DOHH2 (cell line): ENCODE results near the gene CDH4.

Experiments used
- H3F3A ChIP-seq: fragments of 200-600 bp; sonication (generic), shearing (Covaris generic); 2 replicates; pipeline ENCODE4 v1.6.0; 2016; ENCODE audit warnings: antibody characterized with exemption, mild to moderate bottlenecking; ENCODE audit not compliant: control insufficient read depth, insufficient read depth
- H3K27ac ChIP-seq: fragments of 200-600 bp; sonication (generic); 2 replicates; pipeline ENCODE4 v1.5.1; 2014; ENCODE audit warnings: low read depth, mild to moderate bottlenecking, low read length, moderate library complexity
- H3K27me3 ChIP-seq: fragments of 200-600 bp; sonication (generic); 2 replicates; pipeline ENCODE4 v1.6.1; 2014; ENCODE audit warnings: mild to moderate bottlenecking, low read length, mixed read lengths; ENCODE audit not compliant: control insufficient read depth
- H3K36me3 ChIP-seq: fragments of 200-600 bp; sonication (generic); 2 replicates; pipeline ENCODE4 v1.6.1; 2014; ENCODE audit warnings: mild to moderate bottlenecking, low read length, moderate library complexity, mixed read lengths; ENCODE audit not compliant: control insufficient read depth
- H3K4me1 ChIP-seq: fragments of 200-600 bp; sonication (generic); 2 replicates; pipeline ENCODE4 v1.6.1; 2014; ENCODE audit warnings: mild to moderate bottlenecking, low read length, mixed read lengths; ENCODE audit not compliant: control insufficient read depth
- H3K4me2 ChIP-seq: fragments of 200-600 bp; sonication (generic); 2 replicates; pipeline ENCODE4 v1.6.0; 2014; ENCODE audit warnings: mild to moderate bottlenecking, low read length, moderate library complexity
- H3K4me3 ChIP-seq: fragments of 200-600 bp; sonication (generic); 2 replicates; pipeline ENCODE4 v1.5.1; 2014; ENCODE audit warnings: mild to moderate bottlenecking, low read length, mixed read lengths
- H3K79me2 ChIP-seq: fragments of 200-600 bp; sonication (generic); 2 replicates; pipeline ENCODE4 v1.6.1; 2014; ENCODE audit warnings: mild to moderate bottlenecking, low read length, mixed read lengths; ENCODE audit not compliant: control insufficient read depth
- H3K9me2 ChIP-seq: fragments of 200-600 bp; sonication (generic); replicated peaks from 2 replicates; pipeline ENCODE4 v1.6.1; 2014; ENCODE audit warnings: mild to moderate bottlenecking, low read length, mixed read lengths; ENCODE audit not compliant: control insufficient read depth
- H3K9me3 ChIP-seq: fragments of 200-600 bp; sonication (generic); 2 replicates; pipeline ENCODE4 v1.6.1; 2014; ENCODE audit warnings: antibody characterized with exemption, low read length, mixed read lengths; ENCODE audit not compliant: control insufficient read depth, insufficient read depth
- H4K20me1 ChIP-seq: fragments of 200-600 bp; sonication (generic); 2 replicates; pipeline ENCODE4 v1.6.0; 2014; ENCODE audit warnings: low read depth, mild to moderate bottlenecking, antibody characterized with exemption, low read length, moderate library complexity; ENCODE audit not compliant: control insufficient read depth, insufficient read depth
- EZH2phosphoT487 ChIP-seq: fragments of 200-600 bp; sonication (generic); IDR thresholded peaks from 2 replicates; pipeline ENCODE4 v1.6.1; 2017; ENCODE audit warnings: borderline replicate concordance, mild to moderate bottlenecking, antibody characterized with exemption, low read length, moderate library complexity, mixed read lengths
- TF ChIP-seq, protein P1 (sequence below): fragments of 200-600 bp; sonication (generic); IDR thresholded peaks from one replicate; pipeline ENCODE4 v1.5.1; 2014; ENCODE audit warnings: antibody characterized with exemption, mild to moderate bottlenecking, low read depth, low read length; ENCODE audit not compliant: poor library complexity, severe bottlenecking

CDH4 gene

DNA sequence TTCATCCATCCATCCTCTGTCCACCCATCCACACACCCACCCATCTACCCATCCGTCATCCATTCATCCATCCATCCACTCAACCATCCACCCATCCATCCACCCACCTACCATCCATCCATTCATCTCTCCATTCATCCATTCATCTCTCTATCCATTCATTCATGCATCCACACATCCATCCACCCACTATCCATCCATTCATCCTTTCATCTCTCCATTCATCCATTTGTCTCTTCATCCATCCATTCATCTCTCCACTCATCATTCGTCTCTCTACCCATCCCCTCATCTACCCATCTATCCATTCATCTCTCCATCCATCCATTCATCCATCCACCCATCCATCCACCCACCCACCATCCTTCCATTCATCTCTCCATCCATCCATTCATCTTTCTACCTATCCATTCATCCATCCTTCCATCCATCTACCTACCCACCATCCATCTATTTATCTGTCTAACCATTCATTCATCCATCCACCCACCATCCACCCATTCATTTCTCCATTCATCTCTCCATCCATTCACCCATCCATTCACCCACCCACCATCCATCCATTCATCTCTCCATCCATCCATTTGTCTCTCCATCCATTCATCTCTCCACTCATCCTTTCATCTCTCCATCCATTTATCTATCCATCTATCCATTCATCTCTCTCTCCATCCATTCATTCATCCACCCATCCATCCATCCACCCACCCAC is 538.2 kb downstream of the CDH4 start:
- no peaks in the 10 kb centered on the region for H3K27me3 ChIP-seq
- TF ChIP-seq, protein P1, sequence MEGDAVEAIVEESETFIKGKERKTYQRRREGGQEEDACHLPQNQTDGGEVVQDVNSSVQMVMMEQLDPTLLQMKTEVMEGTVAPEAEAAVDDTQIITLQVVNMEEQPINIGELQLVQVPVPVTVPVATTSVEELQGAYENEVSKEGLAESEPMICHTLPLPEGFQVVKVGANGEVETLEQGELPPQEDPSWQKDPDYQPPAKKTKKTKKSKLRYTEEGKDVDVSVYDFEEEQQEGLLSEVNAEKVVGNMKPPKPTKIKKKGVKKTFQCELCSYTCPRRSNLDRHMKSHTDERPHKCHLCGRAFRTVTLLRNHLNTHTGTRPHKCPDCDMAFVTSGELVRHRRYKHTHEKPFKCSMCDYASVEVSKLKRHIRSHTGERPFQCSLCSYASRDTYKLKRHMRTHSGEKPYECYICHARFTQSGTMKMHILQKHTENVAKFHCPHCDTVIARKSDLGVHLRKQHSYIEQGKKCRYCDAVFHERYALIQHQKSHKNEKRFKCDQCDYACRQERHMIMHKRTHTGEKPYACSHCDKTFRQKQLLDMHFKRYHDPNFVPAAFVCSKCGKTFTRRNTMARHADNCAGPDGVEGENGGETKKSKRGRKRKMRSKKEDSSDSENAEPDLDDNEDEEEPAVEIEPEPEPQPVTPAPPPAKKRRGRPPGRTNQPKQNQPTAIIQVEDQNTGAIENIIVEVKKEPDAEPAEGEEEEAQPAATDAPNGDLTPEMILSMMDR: no peak
- no peak for TF ChIP-seq EZH2phosphoT487
- H3K79me2 ChIP-seq: no peaks in the 10 kb centered on the region
- no peaks in the 10 kb centered on the region for H3K36me3 ChIP-seq
- no peak overlapping the region for H3K4me3 ChIP-seq
- no peaks in the 10 kb centered on the region for H3K9me2 ChIP-seq
- no peaks in the 10 kb centered on the region for H4K20me1 ChIP-seq
- H3K4me2 ChIP-seq: no peak overlapping the region
- H3K27ac ChIP-seq: no peak overlapping the region
- H3K9me3 ChIP-seq: no peaks in the 10 kb centered on the region
- no peaks in the 10 kb centered on the region for H3F3A ChIP-seq
- no peaks in the 10 kb centered on the region for H3K4me1 ChIP-seq

DNA sequence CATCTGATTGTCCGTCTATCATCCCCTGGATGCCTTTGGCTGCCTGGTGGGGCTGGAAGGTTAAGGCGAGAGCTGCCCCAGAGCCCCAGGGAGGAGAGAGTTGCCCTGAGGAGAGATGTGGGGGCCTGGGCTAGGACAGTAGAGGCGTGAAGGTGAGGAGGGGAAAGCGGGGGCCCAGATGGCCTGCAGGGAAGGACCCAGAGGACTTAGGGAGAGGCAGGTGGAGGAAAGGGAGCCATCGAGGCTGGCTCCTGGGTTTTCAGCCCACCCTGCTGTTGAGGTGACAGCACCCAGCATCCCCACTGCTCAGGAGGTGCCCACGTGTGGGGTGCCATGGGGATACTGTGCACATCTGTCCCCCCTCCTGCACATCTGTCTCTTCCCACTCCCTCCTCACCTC is 539.9 kb downstream of the CDH4 start:
- no peaks in the 10 kb centered on the region for H3K4me1 ChIP-seq
- no peak overlapping the region for H3K4me3 ChIP-seq
- no peak overlapping the region for H3K27ac ChIP-seq
- no peaks in the 10 kb centered on the region for H3F3A ChIP-seq
- TF ChIP-seq EZH2phosphoT487: no peak
- TF ChIP-seq, protein P1: no peak
- H3K4me2 ChIP-seq: no peak overlapping the region
- no peaks in the 10 kb centered on the region for H3K9me2 ChIP-seq
- H3K36me3 ChIP-seq: no peaks in the 10 kb centered on the region
- H4K20me1 ChIP-seq: no peaks in the 10 kb centered on the region
- no peaks in the 10 kb centered on the region for H3K79me2 ChIP-seq
- no peaks in the 10 kb centered on the region for H3K9me3 ChIP-seq
- H3K27me3 ChIP-seq: no peaks in the 10 kb centered on the region

DNA sequence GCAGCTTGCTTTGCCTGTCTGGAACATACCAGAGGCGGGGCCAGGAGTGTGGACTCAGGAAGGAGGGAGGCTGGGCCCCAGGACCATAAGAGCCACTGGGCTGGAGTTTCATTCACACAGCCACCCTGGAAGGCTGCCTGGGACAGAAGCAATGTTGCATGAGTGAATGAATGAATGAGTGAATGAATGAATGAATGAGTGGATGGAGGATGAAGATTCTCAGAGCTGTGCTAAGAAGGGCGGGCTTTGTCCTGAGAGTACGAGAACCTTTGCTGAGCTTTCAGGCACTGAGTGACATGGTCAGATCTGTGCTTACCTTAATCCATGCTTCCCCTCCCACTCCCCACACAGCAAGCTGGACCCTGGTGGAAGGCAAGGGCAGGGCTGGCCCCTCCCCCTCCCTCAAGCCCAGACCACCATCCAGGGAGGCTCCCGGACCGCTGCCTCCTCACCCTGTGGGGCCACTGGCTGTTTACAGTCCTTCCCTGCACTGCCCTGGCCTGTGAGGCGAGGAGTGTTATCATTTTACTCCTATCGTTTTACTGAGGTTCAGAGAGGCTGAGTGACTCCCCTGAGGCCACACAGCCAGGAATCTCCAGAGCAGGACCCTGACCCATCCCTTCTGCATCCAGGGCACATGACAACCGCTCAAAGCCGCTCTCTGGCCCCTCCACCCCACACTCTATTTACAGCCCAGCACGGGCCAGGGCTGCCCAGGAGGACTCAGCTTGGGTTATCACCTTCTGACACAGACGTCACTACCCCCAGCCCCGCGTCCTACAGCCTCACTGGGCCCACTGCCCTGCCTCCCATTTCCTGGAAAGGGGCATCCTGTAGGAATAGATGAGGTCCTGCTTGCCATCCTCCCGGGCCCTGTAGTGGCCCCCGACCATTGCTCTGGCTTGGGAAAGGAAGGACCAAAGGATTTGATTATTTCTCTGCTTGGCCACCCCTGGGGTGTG is 543.9 kb downstream of the CDH4 start:
- H3K9me2 ChIP-seq: no peaks in the 10 kb centered on the region
- no peaks in the 10 kb centered on the region for H3F3A ChIP-seq
- H3K4me2 ChIP-seq: no peak overlapping the region
- H3K4me1 ChIP-seq: no peaks in the 10 kb centered on the region
- H3K9me3 ChIP-seq: no peaks in the 10 kb centered on the region
- no peaks in the 10 kb centered on the region for H4K20me1 ChIP-seq
- no peaks in the 10 kb centered on the region for H3K79me2 ChIP-seq
- no peaks in the 10 kb centered on the region for H3K27me3 ChIP-seq
- TF ChIP-seq EZH2phosphoT487: no peak
- TF ChIP-seq, protein P1: no peak
- H3K4me3 ChIP-seq: no peak overlapping the region
- H3K36me3 ChIP-seq: no peaks in the 10 kb centered on the region
- no peak overlapping the region for H3K27ac ChIP-seq
